ENCODE data around the gene RNF224. TPM values are rescaled to one million over a fixed set of nuclear protein-coding genes. Genes with fewer than 3 reads are reported as not detected.
"Not testable (repeated sequence)": the region's sequence is repeated elsewhere in the genome, so short reads cannot be mapped to it uniquely, and the experiment has no call there.

RNF224 gene
- total RNA-seq, 1 experiment from 2014 or later, result 0.30 TPM

DNA sequence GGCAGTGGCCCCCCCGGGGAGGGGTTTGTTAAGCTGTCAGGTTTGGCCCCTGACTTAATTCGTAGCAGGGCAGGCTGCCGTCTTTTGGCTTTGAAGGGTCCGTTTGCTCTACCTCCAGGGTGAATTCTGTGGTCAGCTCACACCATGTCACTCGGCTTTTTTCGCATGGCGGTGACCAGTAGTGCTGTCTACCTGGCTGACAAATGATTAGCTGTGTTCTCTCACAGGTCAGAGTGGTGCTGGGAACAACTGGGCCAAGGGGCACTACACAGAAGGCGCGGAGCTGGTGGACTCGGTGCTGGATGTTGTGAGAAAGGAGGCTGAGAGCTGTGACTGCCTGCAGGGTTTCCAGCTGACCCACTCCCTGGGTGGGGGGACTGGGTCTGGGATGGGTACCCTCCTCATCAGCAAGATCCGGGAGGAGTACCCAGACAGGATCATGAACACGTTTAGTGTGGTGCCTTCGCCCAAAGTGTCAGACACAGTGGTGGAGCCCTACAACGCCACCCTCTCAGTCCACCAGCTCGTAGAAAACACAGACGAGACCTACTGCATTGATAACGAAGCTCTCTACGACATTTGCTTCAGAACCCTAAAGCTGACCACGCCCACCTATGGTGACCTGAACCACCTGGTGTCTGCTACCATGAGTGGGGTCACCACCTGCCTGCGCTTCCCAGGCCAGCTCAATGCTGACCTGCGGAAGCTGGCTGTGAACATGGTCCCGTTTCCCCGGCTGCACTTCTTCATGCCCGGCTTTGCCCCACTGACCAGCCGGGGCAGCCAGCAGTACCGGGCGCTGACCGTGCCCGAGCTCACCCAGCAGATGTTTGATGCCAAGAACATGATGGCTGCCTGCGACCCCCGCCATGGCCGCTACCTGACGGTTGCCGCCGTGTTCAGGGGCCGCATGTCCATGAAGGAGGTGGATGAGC lies 15.2 kb downstream of the RNF224 start:
- intact Hi-C loops (cut with micrococcal nuclease), result no loop called here
- H3K4me1 ChIP-seq (ENCODE audit: control insufficient read depth in 1 of 2, insufficient read depth in 2 of 2, low read length in 2 of 2), result peaks cover 21 to 46% of the 10 kb centered on the region in 2 experiments

GRCh38 chr9:137243266-137243625 lies 15.9 kb downstream of the RNF224 start:
- intact Hi-C loops (cut with micrococcal nuclease); DNase-seq (ENCODE audit: low read depth, low spot score); H3K9ac ChIP-seq (ENCODE audit: low read length); H3K4me3 ChIP-seq (replicated peaks in 1 of 2; ENCODE audit: low read depth in 1 of 2, low read length in 2 of 2); H3K9me3 ChIP-seq (ENCODE audit: control insufficient read depth in 1 of 2, insufficient read depth in 1 of 2, low read depth in 1 of 2, low read length in 2 of 2); H3K9me2 ChIP-seq (ENCODE audit: insufficient read depth); ATAC-seq; BruUV-seq (replicated peaks); CTCF ChIA-PET; RAD21 ChIA-PET (ENCODE audit: low non-redundant PET in 1 of 2, low total read pairs in 2 of 2, uncharacterized antibody in 2 of 2, unreplicated experiment in 2 of 2); H3K27me3 ChIP-seq (ENCODE audit: insufficient read depth, low read length); H2AFZ ChIP-seq (ENCODE audit: low read depth, low read length, poor library complexity, severe bottlenecking): not testable (repeated sequence)
- peaks cover 21% of the 10 kb centered on the region; the same call in 1 of the 2 replicates for H4K20me1 ChIP-seq (ENCODE audit: insufficient read depth)
- H3K27ac ChIP-seq (ENCODE audit: low read depth, low read length), result peak overlapping the region; percentile 11; the same call in 1 of the 2 replicates
- peaks cover 11 to 21% of the 10 kb centered on the region in 2 experiments for H3K36me3 ChIP-seq (ENCODE audit: control insufficient read depth in 1 of 2, insufficient read depth in 2 of 2, low read length in 2 of 2)
- peaks cover 15 to 39% of the 10 kb centered on the region in 2 experiments for H3K4me1 ChIP-seq (ENCODE audit: control insufficient read depth in 1 of 2, insufficient read depth in 2 of 2, low read length in 2 of 2)
- 0 out of 2 replicates have a peak overlapping the region, but pooled peaks have one; percentile 10 for H3K4me2 ChIP-seq (ENCODE audit: low read length)
- POLR2A ChIA-PET, result interaction anchor here (1.1 to 1.7 kb wide), 4 partner anchors 11 to 54 kb away, joined by 3 to 13 read pairs (median 3); partner anchors contain the start of genes NELFB and RNF224
- peaks cover 40% of the 10 kb centered on the region for H3K79me2 ChIP-seq (ENCODE audit: insufficient read depth, low read length)

More for the DNA sequence above, 15.2 kb downstream of the RNF224 start:
- no peak for ATAC-seq
- ChIA-PET CTCF (interaction anchor here (0.6 kb wide), 1 partner anchor 18 kb away, joined by 4 read pairs; no protein-coding TSS in a partner anchor), RAD21 (ENCODE audit: low non-redundant PET in 1 of 2, low total read pairs in 2 of 2, uncharacterized antibody in 2 of 2, unreplicated experiment in 2 of 2) (interaction anchor here in 1 of 2 experiments (0.6 kb wide), 1 partner anchor 44 kb away, joined by 4 read pairs; no protein-coding TSS in a partner anchor), POLR2A (interaction anchor here (0.7 to 1.7 kb wide), 9 partner anchors 10 to 166 kb away, joined by 3 to 13 read pairs (median 3); partner anchors contain the start of genes NELFB, RNF224, TPRN and UAP1L1)
- H2AFZ ChIP-seq (ENCODE audit: low read depth, low read length, poor library complexity, severe bottlenecking), result no peak overlapping the region
- no peaks in the 10 kb centered on the region for H3K27me3 ChIP-seq (ENCODE audit: insufficient read depth, low read length)
- peaks cover 11 to 21% of the 10 kb centered on the region in 2 experiments for H3K36me3 ChIP-seq (ENCODE audit: control insufficient read depth in 1 of 2, insufficient read depth in 2 of 2, low read length in 2 of 2)
- peak overlapping the region; percentile 98 for H3K4me2 ChIP-seq (ENCODE audit: low read length)
- BruUV-seq (replicated peaks), result no TSS peak
- H3K9ac ChIP-seq (ENCODE audit: low read length), result peak overlapping the region; percentile 93
- TF ChIP-seq, protein P1, sequence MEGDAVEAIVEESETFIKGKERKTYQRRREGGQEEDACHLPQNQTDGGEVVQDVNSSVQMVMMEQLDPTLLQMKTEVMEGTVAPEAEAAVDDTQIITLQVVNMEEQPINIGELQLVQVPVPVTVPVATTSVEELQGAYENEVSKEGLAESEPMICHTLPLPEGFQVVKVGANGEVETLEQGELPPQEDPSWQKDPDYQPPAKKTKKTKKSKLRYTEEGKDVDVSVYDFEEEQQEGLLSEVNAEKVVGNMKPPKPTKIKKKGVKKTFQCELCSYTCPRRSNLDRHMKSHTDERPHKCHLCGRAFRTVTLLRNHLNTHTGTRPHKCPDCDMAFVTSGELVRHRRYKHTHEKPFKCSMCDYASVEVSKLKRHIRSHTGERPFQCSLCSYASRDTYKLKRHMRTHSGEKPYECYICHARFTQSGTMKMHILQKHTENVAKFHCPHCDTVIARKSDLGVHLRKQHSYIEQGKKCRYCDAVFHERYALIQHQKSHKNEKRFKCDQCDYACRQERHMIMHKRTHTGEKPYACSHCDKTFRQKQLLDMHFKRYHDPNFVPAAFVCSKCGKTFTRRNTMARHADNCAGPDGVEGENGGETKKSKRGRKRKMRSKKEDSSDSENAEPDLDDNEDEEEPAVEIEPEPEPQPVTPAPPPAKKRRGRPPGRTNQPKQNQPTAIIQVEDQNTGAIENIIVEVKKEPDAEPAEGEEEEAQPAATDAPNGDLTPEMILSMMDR (IDR thresholded peaks at IDR 0.05 in 2 of 3, conservative IDR thresholded peaks at IDR 0.05 in 1 of 3; ENCODE audit: borderline replicate concordance in 1 of 3, insufficient read depth in 1 of 3, low read depth in 2 of 3, low read length in 2 of 3), result no peak
- TF ChIP-seq CBX3 (IDR thresholded peaks at IDR 0.05; ENCODE audit: low read depth), result no peak
- no peak for TF ChIP-seq SRF (IDR thresholded peaks at IDR 0.05; ENCODE audit: low read depth)
- TF ChIP-seq JUND (IDR thresholded peaks at IDR 0.05), result no peak
- TF ChIP-seq CEBPB (IDR thresholded peaks at IDR 0.05; ENCODE audit: low read depth), result no peak
- no peak for TF ChIP-seq MAX (IDR thresholded peaks at IDR 0.05)
- TF ChIP-seq ZNF274 (IDR thresholded peaks at IDR 0.05; ENCODE audit: low read depth, low read length), result no peak
- no peak for TF ChIP-seq SIN3A (IDR thresholded peaks at IDR 0.05; ENCODE audit: low read depth)
- no peak for TF ChIP-seq EGR1 (IDR thresholded peaks at IDR 0.05; ENCODE audit: low read depth)
- no peak for TF ChIP-seq EZH2phosphoT487 (IDR thresholded peaks at IDR 0.05; ENCODE audit: borderline replicate concordance)
- no peak for TF ChIP-seq FOSL1 (IDR thresholded peaks at IDR 0.05; ENCODE audit: low read depth)
- TF ChIP-seq SP1 (IDR thresholded peaks at IDR 0.05; ENCODE audit: low read depth), result no peak
- no peak for DNase-seq (ENCODE audit: low read depth, low spot score)
- H3K9me2 ChIP-seq (ENCODE audit: insufficient read depth), result no peaks in the 10 kb centered on the region
- no peaks in the 10 kb centered on the region for H3K9me3 ChIP-seq (ENCODE audit: control insufficient read depth in 1 of 2, insufficient read depth in 1 of 2, low read depth in 1 of 2, low read length in 2 of 2)
- H3K79me2 ChIP-seq (ENCODE audit: insufficient read depth, low read length), result peaks cover 40% of the 10 kb centered on the region
- peak overlapping the region; percentile 96 for H3K27ac ChIP-seq (ENCODE audit: low read depth, low read length)
- peak overlapping the region; percentile 85 to 96 for H3K4me3 ChIP-seq (replicated peaks in 1 of 2; ENCODE audit: low read depth in 1 of 2, low read length in 2 of 2)
- H4K20me1 ChIP-seq (ENCODE audit: insufficient read depth), result peaks cover 21% of the 10 kb centered on the region; the same call in 1 of the 2 replicates

Measured in HCT116 (cell line).